Panc1 (cell line): ENCODE data around the gene RELL1.

Experiments
- CTCF ChIP-seq: fragments of 450-650 bp; IDR thresholded peaks from 2 replicates; pipeline ENCODE4 v1.5.1; 2017; ENCODE audit warnings: mild to moderate bottlenecking
- TF ChIP-seq, protein P1 (sequence below), 2 experiments: IDR thresholded peaks; 2 replicates each; pipeline ENCODE4 v1.6.1; 2011 to 2012; ENCODE audit warnings: low read depth in 2 of 2, control low read depth in 1 of 2, low read length in 1 of 2, mild to moderate bottlenecking in 1 of 2, moderate library complexity in 1 of 2; ENCODE audit not compliant: insufficient read depth in 1 of 2

DNA sequence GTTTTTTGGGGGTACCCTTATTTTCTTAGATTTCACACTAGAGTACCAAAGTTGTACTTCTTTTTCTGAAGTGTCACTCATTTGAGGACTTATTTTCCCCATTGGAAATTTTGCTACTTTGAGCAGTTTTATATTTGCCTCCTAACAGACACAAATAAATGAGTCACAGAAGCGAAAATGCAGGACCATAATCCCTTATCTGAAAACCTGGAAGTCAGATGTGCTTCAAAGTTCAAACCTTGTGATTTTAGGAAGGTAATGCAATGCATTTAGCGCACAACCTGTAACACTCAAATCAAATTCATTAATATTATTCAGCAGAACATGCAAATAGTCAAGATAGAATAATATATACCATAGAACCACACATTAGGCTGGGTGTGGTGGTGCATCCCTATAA is 6.9 kb downstream of the RELL1 start:
- no peak for TF ChIP-seq CTCF
- TF ChIP-seq, protein P1, sequence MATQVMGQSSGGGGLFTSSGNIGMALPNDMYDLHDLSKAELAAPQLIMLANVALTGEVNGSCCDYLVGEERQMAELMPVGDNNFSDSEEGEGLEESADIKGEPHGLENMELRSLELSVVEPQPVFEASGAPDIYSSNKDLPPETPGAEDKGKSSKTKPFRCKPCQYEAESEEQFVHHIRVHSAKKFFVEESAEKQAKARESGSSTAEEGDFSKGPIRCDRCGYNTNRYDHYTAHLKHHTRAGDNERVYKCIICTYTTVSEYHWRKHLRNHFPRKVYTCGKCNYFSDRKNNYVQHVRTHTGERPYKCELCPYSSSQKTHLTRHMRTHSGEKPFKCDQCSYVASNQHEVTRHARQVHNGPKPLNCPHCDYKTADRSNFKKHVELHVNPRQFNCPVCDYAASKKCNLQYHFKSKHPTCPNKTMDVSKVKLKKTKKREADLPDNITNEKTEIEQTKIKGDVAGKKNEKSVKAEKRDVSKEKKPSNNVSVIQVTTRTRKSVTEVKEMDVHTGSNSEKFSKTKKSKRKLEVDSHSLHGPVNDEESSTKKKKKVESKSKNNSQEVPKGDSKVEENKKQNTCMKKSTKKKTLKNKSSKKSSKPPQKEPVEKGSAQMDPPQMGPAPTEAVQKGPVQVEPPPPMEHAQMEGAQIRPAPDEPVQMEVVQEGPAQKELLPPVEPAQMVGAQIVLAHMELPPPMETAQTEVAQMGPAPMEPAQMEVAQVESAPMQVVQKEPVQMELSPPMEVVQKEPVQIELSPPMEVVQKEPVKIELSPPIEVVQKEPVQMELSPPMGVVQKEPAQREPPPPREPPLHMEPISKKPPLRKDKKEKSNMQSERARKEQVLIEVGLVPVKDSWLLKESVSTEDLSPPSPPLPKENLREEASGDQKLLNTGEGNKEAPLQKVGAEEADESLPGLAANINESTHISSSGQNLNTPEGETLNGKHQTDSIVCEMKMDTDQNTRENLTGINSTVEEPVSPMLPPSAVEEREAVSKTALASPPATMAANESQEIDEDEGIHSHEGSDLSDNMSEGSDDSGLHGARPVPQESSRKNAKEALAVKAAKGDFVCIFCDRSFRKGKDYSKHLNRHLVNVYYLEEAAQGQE (IDR thresholded peaks at IDR 0.05; ENCODE audit: insufficient read depth in 1 of 2, low read depth in 2 of 2, low read length in 1 of 2): no peak
